HG03196 (cell line): Measurements from ENCODE around the gene CPZ.

Source experiments
- ATAC-seq: cut with Tn5 transposase; IDR thresholded peaks from one replicate; pipeline ENCODE4 v1.9.1; 2021; ENCODE audit not compliant: unreplicated experiment

The CPZ gene

DNA sequence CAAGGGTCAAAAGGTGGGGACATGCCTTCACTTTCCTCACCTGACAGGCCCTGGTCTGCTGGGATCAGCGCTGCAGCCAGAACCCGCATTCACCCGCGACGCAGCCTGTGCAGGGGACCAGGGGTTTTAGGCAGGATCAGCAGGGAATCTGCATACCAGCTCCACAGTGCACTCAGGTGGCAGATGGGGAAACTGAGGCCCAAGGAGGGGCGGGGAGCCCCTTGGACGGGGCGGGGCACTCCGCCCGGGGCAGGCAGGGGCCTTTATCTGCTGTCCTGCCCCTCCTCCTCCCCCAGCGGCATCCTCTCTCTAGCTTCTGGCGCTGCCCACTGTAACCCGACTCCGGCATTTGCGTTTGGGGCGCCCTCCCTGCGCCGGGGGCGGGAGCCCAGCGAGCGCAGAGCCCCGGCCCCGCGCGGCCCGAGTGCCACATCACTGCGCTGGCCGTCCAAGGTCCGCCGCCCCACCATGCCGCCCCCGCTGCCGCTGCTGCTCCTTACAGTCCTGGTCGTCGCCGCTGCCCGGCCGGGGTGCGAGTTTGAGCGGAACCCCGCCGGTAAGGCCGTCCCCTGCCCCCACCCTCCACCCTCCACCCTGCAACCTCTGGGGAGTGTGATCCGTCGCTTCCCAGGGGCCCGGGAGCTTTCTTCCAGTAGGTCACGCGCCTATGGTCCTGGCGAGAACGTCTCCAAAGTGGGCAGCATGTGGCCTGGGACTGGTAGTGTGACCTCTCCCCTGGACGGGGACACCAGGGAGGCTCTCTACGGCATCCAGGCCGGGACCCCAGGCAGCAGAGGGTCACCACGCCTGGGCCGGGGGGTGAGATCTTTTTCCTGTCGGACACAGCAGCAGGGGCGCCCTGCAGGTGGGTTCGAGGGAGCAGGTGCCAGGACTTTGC, at the start of gene CPZ:
Gene CPZ, plus strand, starts transcription at position 400 of the 898 bp plus-strand sequence. Its CDS starts 69 bp downstream, at position 469.
- ATAC-seq: no peak

DNA sequence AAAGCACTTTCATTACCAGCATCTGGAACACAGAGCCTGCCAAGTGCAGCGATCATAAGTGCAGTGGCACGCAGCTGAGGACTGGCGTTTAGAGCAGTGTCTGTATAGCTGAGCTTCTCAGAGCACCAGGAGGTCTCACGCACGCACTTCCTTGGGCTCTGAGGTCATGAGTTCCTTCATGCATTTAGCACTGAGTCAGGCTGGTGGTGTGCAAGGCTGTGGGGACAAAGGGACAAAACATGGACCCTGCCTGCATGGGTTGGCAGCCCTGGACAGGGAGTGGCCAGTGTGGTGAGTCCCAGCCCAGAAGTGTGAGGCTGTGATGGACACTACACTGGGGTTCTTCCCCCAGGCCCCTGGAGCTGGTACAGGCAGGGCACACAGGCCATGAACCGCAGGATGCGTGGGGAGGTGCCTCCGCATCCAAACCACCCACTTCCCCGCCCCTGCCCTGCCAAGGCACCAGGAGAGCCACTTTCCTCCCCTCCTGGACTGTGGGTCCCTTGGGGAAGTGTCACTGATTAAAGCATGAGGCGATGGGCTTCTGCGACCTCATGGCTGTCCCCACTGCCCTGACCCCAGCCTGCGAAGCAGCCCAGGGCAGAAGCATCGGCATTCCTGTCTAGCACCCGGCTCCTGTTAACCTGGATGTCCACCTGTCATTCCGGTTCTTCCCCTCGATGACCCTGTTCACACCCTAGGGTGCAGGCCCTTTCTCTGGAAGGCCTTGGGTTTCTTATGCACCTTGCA, 49.6 kb upstream of the CPZ start:
- ATAC-seq: no peak

DNA sequence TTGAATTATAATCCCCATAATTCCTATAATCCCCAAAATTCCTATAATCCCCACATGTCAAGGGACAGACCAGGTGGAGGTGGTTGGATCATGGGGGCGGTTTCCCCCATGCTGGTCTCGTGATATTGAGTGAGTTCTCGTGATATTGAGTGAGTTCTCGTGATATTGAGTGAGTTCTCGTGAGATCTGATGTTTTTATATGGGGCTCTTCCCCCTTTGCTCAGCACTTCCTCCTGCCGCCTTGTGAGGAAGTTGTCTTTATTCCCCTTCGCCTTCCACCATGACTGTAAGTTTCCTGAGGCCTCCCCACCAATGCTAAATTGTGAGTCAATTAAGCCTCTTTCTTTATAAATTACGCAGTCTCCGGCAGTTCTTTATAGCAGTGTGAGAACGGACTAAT, 48.9 kb upstream of the CPZ start:
- ATAC-seq: no peak

DNA sequence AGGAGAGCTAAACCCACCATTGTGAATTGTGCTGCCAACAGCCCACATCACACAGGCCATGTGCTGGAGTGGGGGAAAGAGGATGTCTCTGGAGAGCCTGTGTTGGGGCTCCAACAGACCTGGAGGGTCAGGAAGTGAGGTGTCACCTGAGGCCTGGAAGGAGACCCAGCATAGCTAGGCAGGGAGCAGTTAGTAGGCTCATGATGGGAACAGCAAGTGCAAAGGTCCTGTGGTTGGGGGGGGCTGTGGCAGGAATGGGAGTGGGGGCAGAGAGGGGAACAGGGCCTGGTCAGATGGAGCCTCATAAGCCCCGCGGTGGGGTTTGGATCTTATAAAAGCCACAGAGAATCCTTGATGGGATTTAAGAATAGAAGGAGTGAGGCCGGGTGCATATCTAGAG, 48.3 kb upstream of the CPZ start:
- no peak for ATAC-seq

DNA sequence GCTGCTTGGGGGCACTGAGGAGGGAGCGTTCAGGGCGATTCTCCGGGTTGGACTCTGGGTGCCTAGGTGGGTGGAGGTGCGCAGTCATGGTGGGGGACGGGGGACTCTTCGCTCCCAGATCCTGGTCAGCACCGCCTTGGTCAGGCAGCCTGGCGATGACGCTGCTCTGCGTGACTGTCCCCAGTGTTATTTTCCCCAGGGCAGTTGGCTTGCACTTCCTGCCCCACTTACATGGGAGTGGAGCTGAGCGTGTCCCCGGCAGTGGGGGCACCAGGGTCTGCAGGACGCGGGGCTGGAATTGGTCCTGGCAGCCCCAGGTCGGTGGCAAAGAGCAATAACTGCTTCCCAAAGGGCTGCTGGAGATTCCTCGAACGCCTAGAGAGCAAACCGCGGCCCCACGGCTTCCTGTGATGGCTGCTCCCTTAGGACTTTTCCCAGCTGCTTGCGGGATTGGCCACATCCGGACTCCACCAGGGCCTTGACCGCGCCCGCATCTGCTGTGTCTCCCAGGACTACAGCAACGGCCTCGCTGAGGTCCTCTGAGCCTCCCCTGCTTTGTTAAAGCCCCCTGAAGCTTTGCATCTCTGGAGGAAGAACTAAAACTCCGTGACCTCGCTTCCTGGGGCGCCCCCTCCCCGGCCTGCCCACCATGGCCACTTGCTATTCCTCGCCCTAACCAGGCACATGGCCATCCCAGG, 47.7 kb upstream of the CPZ start:
- ATAC-seq: no peak

DNA sequence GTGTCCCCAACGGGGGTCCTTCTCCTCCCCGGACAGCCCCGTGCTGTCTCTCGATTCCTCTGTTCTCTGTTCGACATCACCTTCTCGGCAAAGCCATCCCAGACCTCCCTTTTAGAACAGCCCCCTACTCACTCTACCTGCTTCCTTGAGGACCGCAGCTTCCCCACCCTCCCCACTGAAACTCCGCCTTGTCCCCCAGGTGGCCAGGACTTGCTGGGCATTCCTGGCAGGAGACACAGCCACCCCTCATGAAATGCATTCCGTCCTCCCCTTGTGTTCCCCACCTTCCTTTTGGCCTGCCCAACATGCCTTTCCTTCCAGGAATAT, 47.2 kb upstream of the CPZ start:
- ATAC-seq: no peak

DNA sequence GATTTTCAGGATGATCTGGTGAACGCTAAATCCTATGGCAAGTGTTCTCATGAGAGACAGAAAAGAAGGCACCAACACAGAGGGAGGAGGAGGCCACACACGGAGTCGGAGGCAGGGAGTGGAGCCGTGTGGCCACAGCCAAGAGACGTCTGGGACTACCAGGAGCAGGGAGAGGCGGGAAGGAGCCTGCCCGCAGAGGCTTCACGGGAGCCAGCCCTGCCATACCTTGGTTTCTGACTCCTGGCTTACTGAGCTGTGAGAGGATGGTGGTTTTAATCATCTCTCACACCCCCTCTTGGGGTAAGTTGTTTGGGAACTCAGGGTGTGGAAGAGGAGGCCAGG, 45.8 kb upstream of the CPZ start:
- no peak for ATAC-seq

DNA sequence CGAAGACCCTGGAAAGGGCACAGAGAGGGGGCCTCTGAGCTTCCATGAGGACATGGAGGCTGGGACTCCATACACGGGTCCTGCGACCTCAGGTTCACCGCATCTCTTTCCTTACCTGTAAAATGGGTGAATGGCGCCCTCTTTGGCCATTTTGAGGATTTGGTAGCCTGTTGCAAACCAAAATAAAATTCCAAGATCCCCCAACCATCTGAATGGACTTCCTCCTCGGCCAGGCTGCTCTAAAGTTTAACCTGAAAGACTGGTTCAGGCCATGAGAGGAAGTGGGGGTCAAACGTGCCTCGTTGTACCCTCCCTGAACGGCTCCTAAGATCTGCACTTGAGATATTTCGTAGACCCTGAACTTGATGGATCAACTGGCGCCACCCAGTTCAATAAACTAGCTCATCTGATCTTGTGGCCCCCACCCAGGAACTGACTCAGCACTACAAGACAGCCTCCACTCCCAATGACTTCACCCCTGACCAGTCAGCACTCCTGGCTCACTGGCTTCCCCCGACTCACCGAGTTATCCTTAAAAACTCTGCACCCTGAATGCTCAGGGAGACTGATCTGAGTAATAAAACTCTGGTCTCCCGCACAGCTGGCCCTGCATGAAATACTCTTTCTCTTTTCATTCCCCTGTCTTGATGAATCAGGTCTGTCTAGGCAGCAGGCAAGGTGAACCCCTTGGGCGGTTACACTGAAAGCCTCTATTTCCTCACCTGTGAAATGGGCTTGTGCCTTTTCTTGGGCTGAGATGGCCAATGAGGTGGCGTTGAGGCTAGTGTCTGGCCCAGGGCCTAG, 45.3 kb upstream of the CPZ start:
- no peak for ATAC-seq

DNA sequence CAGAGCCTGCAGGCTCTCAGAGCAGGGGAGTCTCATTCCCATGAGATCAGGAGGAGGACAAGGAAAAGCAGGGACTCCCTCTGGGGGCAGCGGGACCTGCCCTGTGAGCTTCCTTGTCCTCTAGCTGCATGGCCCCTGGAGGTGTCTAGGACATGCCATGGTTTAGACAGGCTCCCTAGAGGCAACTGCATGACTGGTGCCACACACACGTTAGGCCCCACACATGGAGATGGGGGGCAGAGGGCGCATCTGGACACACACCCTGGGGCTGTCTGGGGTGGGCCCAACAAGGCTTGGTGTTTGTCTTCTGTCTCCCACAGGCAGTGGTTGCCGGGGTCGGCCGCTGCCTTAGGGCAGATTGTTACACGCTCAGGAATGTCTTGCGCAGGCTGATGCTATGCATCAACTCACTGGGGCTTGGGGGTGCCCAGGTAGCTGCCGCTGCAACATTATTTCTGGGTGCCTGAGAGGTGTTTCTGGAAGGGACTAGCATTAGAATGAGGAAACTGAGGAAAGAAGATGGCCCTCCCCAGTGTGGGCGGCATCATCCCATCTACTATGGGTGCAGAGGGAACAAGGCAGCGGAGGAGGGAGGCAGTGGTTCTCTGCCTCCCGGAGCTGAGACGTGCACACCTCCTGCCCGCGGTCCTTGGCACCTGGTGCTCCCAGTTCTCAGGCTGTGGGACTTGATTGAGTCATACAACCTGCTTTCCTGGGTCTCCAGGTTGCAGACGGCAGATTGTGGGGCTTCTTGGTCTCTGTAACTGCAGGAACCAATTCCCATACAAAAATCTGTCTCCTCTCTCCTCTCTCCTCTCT, 44.4 kb upstream of the CPZ start:
- ATAC-seq: no peak

DNA sequence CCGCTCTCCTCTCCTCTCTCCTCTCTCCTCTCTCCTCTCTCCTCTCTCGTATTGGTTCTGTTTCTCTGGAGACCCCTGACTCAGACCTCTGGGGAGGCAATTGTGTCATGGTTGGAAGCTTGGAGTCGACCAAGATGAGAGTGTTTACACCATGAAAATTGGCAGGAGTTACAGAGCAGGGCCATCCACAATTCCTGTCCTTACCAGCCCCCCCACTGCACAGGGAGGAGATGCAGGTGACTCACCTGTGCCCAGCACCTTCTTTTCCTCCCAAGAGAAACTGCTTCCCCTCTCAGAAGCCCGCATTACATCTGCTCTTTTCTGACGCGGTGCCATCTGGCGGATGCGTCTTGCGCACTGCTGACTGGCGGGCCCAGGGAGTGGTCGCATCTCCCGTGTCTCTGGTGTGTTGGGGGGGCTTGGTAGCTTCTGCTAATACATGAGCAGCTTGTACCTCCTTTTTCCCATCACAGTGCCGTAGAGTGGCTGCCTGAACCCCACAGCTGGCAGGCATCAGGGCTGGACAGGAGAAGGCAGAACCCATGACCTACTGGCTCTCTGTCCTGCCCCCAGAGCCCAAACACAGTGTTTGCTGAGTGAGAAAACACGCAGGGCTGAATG, 43.7 kb upstream of the CPZ start:
- no peak for ATAC-seq

DNA sequence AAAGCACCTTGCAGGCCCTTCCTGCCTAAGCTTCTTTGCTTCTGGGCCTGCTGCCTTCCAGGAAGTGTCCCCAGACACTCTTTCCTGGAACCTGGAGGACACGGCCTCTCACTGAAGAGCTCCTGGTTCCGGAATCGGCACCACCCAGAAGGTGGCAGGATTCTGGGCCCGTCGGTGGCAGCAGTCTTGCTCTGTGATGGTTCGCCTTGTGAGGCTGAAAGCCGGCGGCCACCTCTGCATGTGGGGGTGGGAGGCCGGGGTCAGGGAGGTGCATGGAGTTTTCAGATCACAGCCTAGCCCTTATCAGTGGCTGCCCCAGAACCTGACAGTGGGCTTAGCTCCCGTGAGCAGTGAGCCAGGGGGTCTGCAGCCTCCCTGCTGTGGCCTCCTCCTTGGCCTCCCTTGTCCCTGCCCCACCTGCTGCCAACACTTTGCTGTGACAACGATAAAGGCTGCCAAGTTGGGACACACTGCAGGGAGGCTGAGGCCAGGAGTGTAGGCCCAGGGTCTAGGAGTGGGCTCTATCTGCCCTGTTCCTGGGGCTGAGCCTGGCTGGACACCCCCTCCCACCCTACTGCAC, 43.1 kb upstream of the CPZ start:
- no peak for ATAC-seq

DNA sequence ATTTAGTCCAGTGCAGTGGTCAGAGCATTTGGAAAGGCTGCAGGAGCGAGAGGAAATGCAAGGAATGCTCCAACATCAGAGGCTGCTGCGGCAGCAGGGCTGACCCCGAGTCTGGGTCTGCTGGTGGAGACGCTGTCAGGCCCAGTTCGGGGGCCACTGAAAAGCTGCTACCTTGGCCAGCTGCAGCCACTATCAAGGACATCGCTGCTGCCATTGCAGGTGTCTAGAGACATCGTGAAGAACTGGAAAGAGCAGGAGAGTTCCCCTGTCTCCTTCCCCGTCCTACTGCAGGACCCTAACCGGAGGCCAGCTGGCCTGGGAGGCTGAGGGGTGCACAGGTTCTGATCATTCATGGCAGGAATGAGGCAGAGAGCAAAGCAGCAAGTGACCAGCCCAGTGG, 41.9 kb upstream of the CPZ start:
- no peak for ATAC-seq

DNA sequence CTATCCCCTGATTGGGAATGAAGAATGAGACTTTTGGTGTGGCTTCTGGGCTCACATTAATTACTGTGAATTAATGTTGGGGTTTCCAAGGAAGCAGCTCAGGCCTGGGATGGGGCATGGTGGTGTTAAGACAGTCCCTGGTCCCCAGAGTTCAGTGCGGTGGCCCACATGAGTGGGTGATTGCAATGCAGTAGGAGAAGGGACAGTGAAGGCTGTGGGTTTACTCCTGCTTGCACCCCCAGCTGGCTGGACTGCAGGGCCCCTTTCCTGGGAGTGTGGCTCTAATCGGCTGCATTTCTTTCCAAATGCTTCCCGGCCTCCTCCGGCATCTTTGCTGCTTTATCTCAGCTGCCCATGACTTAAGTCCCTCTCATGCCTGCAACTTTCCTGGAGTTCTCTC, 40.5 kb upstream of the CPZ start:
- no peak for ATAC-seq

DNA sequence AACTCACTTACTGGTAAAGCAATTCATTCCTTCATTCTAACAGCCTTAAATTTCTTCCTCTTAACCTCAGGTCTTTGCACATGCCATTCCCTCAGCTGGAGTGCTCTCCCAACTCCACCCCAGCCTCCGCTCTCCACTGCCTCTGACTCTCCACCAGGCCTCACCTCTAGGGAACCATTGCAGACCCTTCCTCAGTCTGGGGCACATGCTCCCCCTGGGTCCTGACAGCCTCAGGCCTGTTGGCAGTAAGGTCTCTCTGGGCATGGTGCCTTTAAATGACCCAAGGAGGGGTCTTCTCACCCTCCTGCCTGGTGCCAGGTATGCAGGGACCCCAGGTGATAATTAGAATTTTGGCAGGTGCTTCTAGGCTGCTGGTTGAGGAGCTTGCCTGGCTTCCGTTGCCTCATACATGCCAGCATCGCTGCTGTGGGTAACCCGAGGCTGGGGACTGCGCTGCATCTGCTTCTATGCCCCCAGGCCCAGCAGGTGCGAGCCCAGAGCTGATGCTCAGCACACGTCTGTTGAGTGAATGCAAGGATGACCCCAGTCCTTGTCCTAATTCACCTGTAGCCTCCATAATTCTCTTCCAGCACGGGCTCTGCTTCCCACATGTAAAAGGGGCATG, 39.9 kb upstream of the CPZ start:
- ATAC-seq: no peak

DNA sequence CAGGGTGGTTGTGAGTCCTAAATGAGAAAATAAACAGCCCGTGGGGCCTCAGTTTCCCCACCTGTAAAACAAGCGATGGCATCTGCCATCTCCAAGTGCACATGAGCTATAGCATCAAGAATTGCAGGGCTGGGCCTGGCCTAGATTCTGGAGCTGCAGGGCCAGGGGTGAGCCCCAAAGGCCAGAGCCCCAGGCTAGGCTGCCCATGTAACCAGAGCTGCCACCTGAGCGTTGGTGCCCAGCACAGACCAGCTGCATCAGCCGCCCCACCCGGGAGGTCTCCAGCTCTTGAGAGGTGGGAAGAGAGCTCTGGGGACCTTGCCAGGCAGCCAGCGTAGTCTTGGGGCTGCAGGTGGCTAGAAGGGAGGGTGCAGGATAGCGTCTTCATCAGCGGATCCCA, 39.3 kb upstream of the CPZ start:
- no peak for ATAC-seq

DNA sequence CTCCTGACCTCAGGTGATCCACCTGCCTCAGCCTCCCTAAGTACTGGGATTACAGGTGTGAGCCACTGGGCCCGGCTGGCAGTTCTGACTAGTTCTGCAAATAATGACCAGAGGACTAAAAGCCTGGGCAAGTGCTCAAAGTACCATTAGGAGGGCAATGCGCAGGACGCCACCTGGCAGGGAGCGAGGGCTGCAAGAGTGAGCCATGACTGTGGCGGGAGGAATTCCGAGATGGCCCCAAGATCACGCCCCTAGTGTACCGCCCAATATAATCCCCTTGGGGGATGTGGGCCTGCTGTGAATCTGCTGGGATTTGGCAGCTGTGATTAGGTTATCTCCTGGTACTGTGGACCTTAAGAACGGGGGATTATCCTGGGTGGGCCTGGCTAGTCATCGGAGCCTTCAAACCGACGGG, 38.6 kb upstream of the CPZ start:
- no peak for ATAC-seq

DNA sequence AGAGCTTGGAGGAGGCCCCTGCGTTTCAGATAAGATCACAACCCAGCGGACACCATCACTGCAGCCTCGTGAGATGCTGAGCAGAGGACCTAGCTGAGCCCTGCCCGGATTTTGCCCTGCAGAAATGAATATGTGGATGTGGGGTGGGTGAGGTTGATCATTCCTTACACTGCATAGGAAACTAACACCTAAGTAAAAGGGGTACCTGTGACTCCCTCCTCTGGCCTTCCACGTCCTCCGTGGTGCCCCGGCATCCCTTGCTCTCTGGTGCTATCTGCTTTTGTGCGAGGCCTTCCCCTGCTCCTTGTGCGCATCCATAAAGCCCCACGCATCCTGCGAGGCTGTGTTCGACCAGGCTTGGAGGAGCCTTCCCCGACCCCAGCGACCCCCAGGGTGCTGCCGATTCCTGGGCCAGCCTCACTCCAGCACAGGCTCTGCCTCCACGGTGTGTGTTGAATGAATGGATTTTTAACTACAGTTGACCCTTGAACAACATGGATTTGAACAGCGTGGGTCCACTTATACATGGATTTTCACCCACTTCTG, 37.9 kb upstream of the CPZ start:
- ATAC-seq: no peak

DNA sequence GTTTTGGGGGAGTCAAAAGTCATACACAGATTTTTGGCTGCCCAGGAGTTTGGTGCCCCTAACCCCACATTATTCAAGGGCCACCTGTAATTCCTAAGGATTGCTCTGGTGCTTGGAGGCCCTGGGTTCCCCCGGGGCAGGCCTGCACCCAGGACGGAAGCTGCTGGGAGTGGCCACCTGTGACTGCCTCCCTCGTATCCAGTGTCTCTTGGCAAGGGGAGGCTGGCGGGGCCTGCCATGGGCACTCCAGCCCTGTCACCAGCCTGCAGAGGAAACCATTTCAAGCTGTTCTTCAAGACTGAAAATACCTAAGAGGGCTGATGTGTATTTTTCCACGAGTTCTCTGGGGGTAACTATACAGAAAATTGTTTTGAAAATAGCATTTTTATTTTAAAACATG, 36.8 kb upstream of the CPZ start:
- ATAC-seq: no peak
